Measurements from ENCODE around the gene COPA. TPM values are rescaled to one million over a fixed set of nuclear protein-coding genes. Genes with fewer than 3 reads are reported as not detected.

The COPA gene
- total RNA-seq, 4 donors from 2014 or later = 172 to 334 (median 182) TPM

GRCh38 chr1:160371346-160371631, 28.2 kb upstream of the COPA start:
- intact Hi-C loops (cut with DNase I) = no loop called here
- Histone ChIP-seq H3K9me3 (no peaks in the 10 kb centered on the region), H3K4me1 (no peaks in the 10 kb centered on the region), H3K36me3 (no peaks in the 10 kb centered on the region), H3K27ac (no peak overlapping the region), H3K4me3 (replicated peaks in 1 of 3) (no peak overlapping the region), H3K27me3 (peaks cover 4% of the 10 kb centered on the region)
- no peak for DNase-seq
- no peak for TF ChIP-seq CTCF (IDR thresholded peaks at IDR 0.05)
- TF ChIP-seq POLR2A (IDR thresholded peaks at IDR 0.05) = no peak

- no peak overlapping the region for H3K4me3 ChIP-seq (replicated peaks in 1 of 3)
Observed at GRCh38 chr1:160370561-160371345, 27.7 kb upstream of the COPA start.

GRCh38 chr1:160369087-160369486, 26.0 kb upstream of the COPA start:
- H3K27ac ChIP-seq = no peak overlapping the region
- WGBS, 2 donors = 77 to 88% methylated on average over 1 of the region's 1 CpG
- no peak overlapping the region for H3K4me3 ChIP-seq (replicated peaks in 1 of 3)
- no peaks in the 10 kb centered on the region for H3K9me3 ChIP-seq
- intact Hi-C loops (cut with DNase I) = no loop called here
- no peak for TF ChIP-seq POLR2A (IDR thresholded peaks at IDR 0.05)
- TF ChIP-seq CTCF (IDR thresholded peaks at IDR 0.05) = no peak
- DNase-seq = no peak
- no peaks in the 10 kb centered on the region for H3K4me1 ChIP-seq
- no peaks in the 10 kb centered on the region for H3K36me3 ChIP-seq
- H3K27me3 ChIP-seq = peaks cover 4% of the 10 kb centered on the region

More at GRCh38 chr1:160370561-160371345, 27.7 kb upstream of the COPA start:
- Histone ChIP-seq H3K9me3 (no peaks in the 10 kb centered on the region), H3K36me3 (no peaks in the 10 kb centered on the region), H3K4me1 (no peaks in the 10 kb centered on the region), H3K27ac (no peak overlapping the region), H3K27me3 (peaks cover 4% of the 10 kb centered on the region)
- intact Hi-C loops (cut with DNase I) = no loop called here
- DNase-seq = no peak
- 51 to 56% methylated on average over 28 to 37 of the region's 42 CpGs for WGBS, 2 donors
- TF ChIP-seq CTCF (IDR thresholded peaks at IDR 0.05) = no peak
- no peak for TF ChIP-seq POLR2A (IDR thresholded peaks at IDR 0.05)

GRCh38 chr1:160367934-160368923, 25.2 kb upstream of the COPA start:
- WGBS, 2 donors = 78 to 86% methylated on average over 4 of the region's 4 CpGs
- no peaks in the 10 kb centered on the region for H3K9me3 ChIP-seq
- TF ChIP-seq POLR2A (IDR thresholded peaks at IDR 0.05) (no peak), CTCF (IDR thresholded peaks at IDR 0.05) (no peak)
- H3K4me3 ChIP-seq (replicated peaks in 1 of 3) = no peak overlapping the region
- intact Hi-C loops (cut with DNase I) = no loop called here
- no peaks in the 10 kb centered on the region for H3K4me1 ChIP-seq
- DNase-seq = no peak
- peaks cover 4% of the 10 kb centered on the region for H3K27me3 ChIP-seq
- H3K27ac ChIP-seq = no peak overlapping the region
- no peaks in the 10 kb centered on the region for H3K36me3 ChIP-seq

- Histone ChIP-seq H3K4me1 (no peaks in the 10 kb centered on the region), H3K27me3 (peaks cover 4% of the 10 kb centered on the region), H3K4me3 (replicated peaks in 1 of 3) (no peak overlapping the region), H3K36me3 (no peaks in the 10 kb centered on the region), H3K27ac (no peak overlapping the region), H3K9me3 (no peaks in the 10 kb centered on the region)
- no peak for DNase-seq
- 61 to 65% methylated on average over 4 of the region's 4 CpGs for WGBS, 2 donors
- intact Hi-C loops (cut with DNase I) = no loop called here
- no peak for TF ChIP-seq CTCF (IDR thresholded peaks at IDR 0.05)
- TF ChIP-seq POLR2A (IDR thresholded peaks at IDR 0.05) = no peak
Observed at GRCh38 chr1:160367516-160367900, 24.5 kb upstream of the COPA start.
